GM23338 (cell line): ENCODE data around the gene LTBP2. TPM values are rescaled to one million over a fixed set of nuclear protein-coding genes. Genes with fewer than 3 reads are reported as not detected.

Source experiments
- ATAC-seq: fragments of 200-7000 bp; cut with Tn5 transposase; 3 replicates; pipeline ENCODE4 v1.9.1; 2020
- DNase-seq: peaks from one replicate; pipeline ENCODE4 v3.0.0-alpha.2; 2015; ENCODE audit warnings: low spot score
- H2AFZ ChIP-seq: fragments of 200-600 bp; sonication (generic); 2 replicates; pipeline ENCODE4 v1.8.0; 2016; ENCODE audit warnings: antibody characterized with exemption, mild to moderate bottlenecking, moderate library complexity
- H3F3A ChIP-seq: fragments of 200-600 bp; sonication (generic); replicated peaks from 2 replicates; pipeline ENCODE4 v1.8.0; 2017; ENCODE audit warnings: antibody characterized with exemption, mixed run types, low read depth
- H3K27ac ChIP-seq: fragments of 200-600 bp; sonication (generic); 2 replicates; pipeline ENCODE4 v1.6.1; 2016; ENCODE audit warnings: low read depth
- H3K27me3 ChIP-seq: fragments of 200-600 bp; sonication (generic); 2 replicates; pipeline ENCODE4 v1.8.0; 2016; ENCODE audit warnings: mild to moderate bottlenecking, mixed run types, moderate library complexity; ENCODE audit not compliant: insufficient read depth
- H3K36me3 ChIP-seq: fragments of 200-600 bp; sonication (generic); 2 replicates; pipeline ENCODE4 v1.8.0; 2016; ENCODE audit warnings: mild to moderate bottlenecking; ENCODE audit not compliant: insufficient read depth
- H3K4me1 ChIP-seq: fragments of 200-600 bp; sonication (generic); 2 replicates; pipeline ENCODE4 v1.8.0; 2016; ENCODE audit warnings: mild to moderate bottlenecking, moderate library complexity; ENCODE audit not compliant: insufficient read depth
- H3K4me2 ChIP-seq: fragments of 200-600 bp; sonication (generic); 2 replicates; pipeline ENCODE4 v1.7.1; 2017; ENCODE audit warnings: mixed run types
- H3K4me3 ChIP-seq: fragments of 200-600 bp; sonication (generic); 2 replicates; pipeline ENCODE4 v1.6.1; 2016; ENCODE audit warnings: mixed run types
- H3K79me2 ChIP-seq: fragments of 200-600 bp; sonication (generic); replicated peaks from 2 replicates; pipeline ENCODE4 v1.8.0; 2017; ENCODE audit warnings: mild to moderate bottlenecking; ENCODE audit not compliant: insufficient read depth
- H3K9me2 ChIP-seq: fragments of 200-600 bp; sonication (generic); 2 replicates; pipeline ENCODE4 v1.8.0; 2017; ENCODE audit not compliant: insufficient read depth
- H4K20me1 ChIP-seq: fragments of 200-600 bp; sonication (generic); replicated peaks from 2 replicates; pipeline ENCODE4 v1.8.0; 2017; ENCODE audit warnings: mild to moderate bottlenecking; ENCODE audit not compliant: insufficient read depth
- H3K27ac Mint-ChIP-seq: 2 replicates; pipeline ENCODE4 v1.8.0; 2020; ENCODE audit warnings: inconsistent platforms, mild to moderate bottlenecking, moderate library complexity, mixed read lengths
- H3K27me3 Mint-ChIP-seq: 3 replicates; pipeline ENCODE4 v1.8.0; 2022; ENCODE audit warnings: low read depth, mild to moderate bottlenecking, moderate library complexity, mixed read lengths, inconsistent platforms; ENCODE audit not compliant: insufficient read depth, poor library complexity
- H3K36me3 Mint-ChIP-seq: 3 replicates; pipeline ENCODE4 v1.8.0; 2021; ENCODE audit warnings: low read depth, mild to moderate bottlenecking, inconsistent platforms, moderate library complexity, mixed read lengths
- H3K4me1 Mint-ChIP-seq: 3 replicates; pipeline ENCODE4 v1.8.0; 2020; ENCODE audit warnings: mild to moderate bottlenecking, inconsistent platforms, mixed read lengths
- H3K4me3 Mint-ChIP-seq: 3 replicates; pipeline ENCODE4 v1.8.0; 2021; ENCODE audit warnings: moderate library complexity, mild to moderate bottlenecking, inconsistent platforms, mixed read lengths
- H3K9me3 Mint-ChIP-seq: 3 replicates; pipeline ENCODE4 v1.8.0; 2020; ENCODE audit warnings: moderate library complexity, mild to moderate bottlenecking, inconsistent platforms, mixed read lengths
- CREB1 ChIP-seq: fragments of 250-450 bp; sonication (Bioruptor Pico); IDR thresholded peaks from 2 replicates; pipeline ENCODE4 v1.5.0; 2020; ENCODE audit warnings: low read depth, mild to moderate bottlenecking, moderate library complexity
- EZH2 ChIP-seq: fragments of 200-600 bp; sonication (generic); IDR thresholded peaks from one replicate; pipeline ENCODE4 v1.8.0; 2017; ENCODE audit warnings: antibody characterized with exemption, mild to moderate bottlenecking, low read depth; ENCODE audit not compliant: unreplicated experiment
- EZH2phosphoT487 ChIP-seq: fragments of 200-600 bp; sonication (generic); IDR thresholded peaks from one replicate; pipeline ENCODE4 v1.8.1; 2018; ENCODE audit warnings: antibody characterized with exemption; ENCODE audit not compliant: unreplicated experiment
- JUNB ChIP-seq: IDR thresholded peaks from one replicate; pipeline ENCODE4 v1.6.1; 2016; ENCODE audit warnings: antibody characterized with exemption; ENCODE audit not compliant: unreplicated experiment
- NANOG ChIP-seq: IDR thresholded peaks from 2 replicates; pipeline ENCODE4 v1.6.1; 2016; ENCODE audit warnings: antibody characterized with exemption, borderline replicate concordance
- POLR2AphosphoS5 ChIP-seq: IDR thresholded peaks from 2 replicates; pipeline ENCODE4 v1.6.1; 2016; ENCODE audit warnings: antibody characterized with exemption, low read depth
- STAT1 ChIP-seq: IDR thresholded peaks from one replicate; pipeline ENCODE4 v1.6.1; 2016; ENCODE audit warnings: antibody characterized with exemption; ENCODE audit not compliant: unreplicated experiment
- ZNF114 ChIP-seq: fragments of 250-450 bp; sonication (Bioruptor Pico); IDR thresholded peaks from 2 replicates; pipeline ENCODE4 v1.5.0; 2020; ENCODE audit warnings: mild to moderate bottlenecking, moderate library complexity
- ZNF331 ChIP-seq: fragments of 250-450 bp; sonication (Bioruptor Pico); IDR thresholded peaks from 2 replicates; pipeline ENCODE4 v1.5.0; 2020; ENCODE audit warnings: low read depth, mild to moderate bottlenecking, moderate library complexity
- polyA plus RNA-seq: library from polyadenylated mRNA; unstranded; fragments of >200 nt; fragmentation: Nextera tagmentation; extraction: Ambion mirVana; gene quantifications from 2 replicates; pipeline ENCODE4 v1.2.1, GENCODE V29; 2016
- total RNA-seq: library from RNA; depleted of rRNA; stranded (reverse); fragments of >200 nt; shearing (Covaris generic); gene quantifications from 2 replicates; pipeline ENCODE4 v1.2.3, GENCODE V29; 2014
- TF ChIP-seq, protein P1 (sequence below): IDR thresholded peaks from 2 replicates; pipeline ENCODE4 v1.6.1; 2016; ENCODE audit warnings: antibody characterized with exemption
- TF ChIP-seq, protein P2 (sequence below), 2 experiments: fragments of 200-600 bp in 1 of 2; sonication (generic) in 1 of 2; conservative IDR thresholded peaks; 2 replicates each; pipeline versions ENCODE4 v1.5.1 to v1.6.1; 2016 to 2017; ENCODE audit warnings: antibody characterized with exemption in 2 of 2, low read depth in 2 of 2, mild to moderate bottlenecking in 2 of 2, moderate library complexity in 1 of 2
- TF ChIP-seq, protein P3 (sequence below): IDR thresholded peaks from one replicate; pipeline ENCODE4 v1.6.1; 2018; ENCODE audit warnings: antibody characterized with exemption; ENCODE audit not compliant: unreplicated experiment

The LTBP2 gene
- total and polyA plus RNA-seq, 2 experiments from 2014 or later, result 0.27 to 0.49 TPM

DNA sequence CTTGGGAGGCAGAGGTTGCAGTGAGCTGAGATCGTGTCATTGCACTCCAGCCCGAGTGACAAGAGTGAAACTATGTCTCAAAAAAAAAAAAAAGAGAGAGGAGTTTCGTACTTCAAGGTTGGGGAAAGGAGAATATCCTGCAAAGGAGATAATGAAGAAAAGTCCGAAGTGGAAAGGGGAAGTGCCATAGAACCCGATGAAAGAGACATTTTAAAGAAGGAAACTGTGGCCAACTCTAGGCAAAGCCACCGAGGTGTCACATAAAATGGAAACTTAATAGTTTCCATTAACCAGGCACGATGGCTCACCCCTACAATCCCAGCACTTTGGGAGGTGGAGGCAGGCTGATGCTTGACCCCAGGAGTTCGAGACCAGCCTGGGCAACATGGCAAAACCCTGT lies 15.0 kb upstream of the LTBP2 start:
- no peak for DNase-seq
- no peaks in the 10 kb centered on the region for H3K79me2 ChIP-seq
- no peak overlapping the region for H2AFZ ChIP-seq
- H3K27me3 Mint-ChIP-seq, result peaks cover 9% of the 10 kb centered on the region
- H3K4me1 ChIP-seq, result peaks cover 9% of the 10 kb centered on the region; the same call in 1 of the 2 replicates
- no peak overlapping the region for H3K4me3 ChIP-seq
- H3K27ac ChIP-seq, result no peak overlapping the region
- no peak for ATAC-seq
- H3K4me1 Mint-ChIP-seq, result peaks cover 18% of the 10 kb centered on the region
- H3K27ac Mint-ChIP-seq, result no peak overlapping the region
- no peaks in the 10 kb centered on the region for H3K9me2 ChIP-seq
- H3K4me2 ChIP-seq, result no peak overlapping the region
- H3K4me3 Mint-ChIP-seq, result no peak overlapping the region
- TF ChIP-seq, protein P1, sequence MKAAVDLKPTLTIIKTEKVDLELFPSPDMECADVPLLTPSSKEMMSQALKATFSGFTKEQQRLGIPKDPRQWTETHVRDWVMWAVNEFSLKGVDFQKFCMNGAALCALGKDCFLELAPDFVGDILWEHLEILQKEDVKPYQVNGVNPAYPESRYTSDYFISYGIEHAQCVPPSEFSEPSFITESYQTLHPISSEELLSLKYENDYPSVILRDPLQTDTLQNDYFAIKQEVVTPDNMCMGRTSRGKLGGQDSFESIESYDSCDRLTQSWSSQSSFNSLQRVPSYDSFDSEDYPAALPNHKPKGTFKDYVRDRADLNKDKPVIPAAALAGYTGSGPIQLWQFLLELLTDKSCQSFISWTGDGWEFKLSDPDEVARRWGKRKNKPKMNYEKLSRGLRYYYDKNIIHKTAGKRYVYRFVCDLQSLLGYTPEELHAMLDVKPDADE, result no peak
- no peak for TF ChIP-seq ZNF114 (CRISPR knock-in tag)
- no peak for TF ChIP-seq EZH2phosphoT487
- no peak for TF ChIP-seq CREB1 (CRISPR knock-in tag)
- no peak for TF ChIP-seq ZNF331 (CRISPR knock-in tag)
- TF ChIP-seq EZH2, result no peak
- no peak for TF ChIP-seq STAT1
- no peaks in the 10 kb centered on the region for H3K36me3 Mint-ChIP-seq
- H3K9me3 Mint-ChIP-seq, result no peaks in the 10 kb centered on the region
- H3K27me3 ChIP-seq, result no peaks in the 10 kb centered on the region
- no peaks in the 10 kb centered on the region for H4K20me1 ChIP-seq
- H3F3A ChIP-seq, result no peaks in the 10 kb centered on the region
- no peaks in the 10 kb centered on the region for H3K36me3 ChIP-seq

DNA sequence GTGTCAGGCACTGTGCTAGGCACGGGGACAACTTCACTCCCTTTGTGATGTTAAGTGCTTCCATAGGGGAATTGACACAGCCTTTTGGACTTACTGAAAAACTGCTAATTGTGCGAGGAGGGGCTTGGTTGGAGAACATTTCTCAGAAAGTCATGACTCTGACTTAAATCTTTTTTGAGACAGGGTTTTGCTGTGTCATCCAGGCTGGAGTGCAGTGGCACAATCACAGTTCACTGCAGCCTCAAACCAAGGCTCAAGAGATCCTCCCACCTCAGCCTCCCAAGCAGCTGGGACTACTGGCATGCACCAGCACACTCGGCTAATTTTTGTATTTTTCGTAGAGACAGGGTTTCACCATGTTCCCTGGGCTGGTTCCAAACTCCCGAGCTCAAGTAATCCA lies 10.2 kb upstream of the LTBP2 start:
- H3K27ac ChIP-seq, result no peak overlapping the region
- TF ChIP-seq, protein P2, sequence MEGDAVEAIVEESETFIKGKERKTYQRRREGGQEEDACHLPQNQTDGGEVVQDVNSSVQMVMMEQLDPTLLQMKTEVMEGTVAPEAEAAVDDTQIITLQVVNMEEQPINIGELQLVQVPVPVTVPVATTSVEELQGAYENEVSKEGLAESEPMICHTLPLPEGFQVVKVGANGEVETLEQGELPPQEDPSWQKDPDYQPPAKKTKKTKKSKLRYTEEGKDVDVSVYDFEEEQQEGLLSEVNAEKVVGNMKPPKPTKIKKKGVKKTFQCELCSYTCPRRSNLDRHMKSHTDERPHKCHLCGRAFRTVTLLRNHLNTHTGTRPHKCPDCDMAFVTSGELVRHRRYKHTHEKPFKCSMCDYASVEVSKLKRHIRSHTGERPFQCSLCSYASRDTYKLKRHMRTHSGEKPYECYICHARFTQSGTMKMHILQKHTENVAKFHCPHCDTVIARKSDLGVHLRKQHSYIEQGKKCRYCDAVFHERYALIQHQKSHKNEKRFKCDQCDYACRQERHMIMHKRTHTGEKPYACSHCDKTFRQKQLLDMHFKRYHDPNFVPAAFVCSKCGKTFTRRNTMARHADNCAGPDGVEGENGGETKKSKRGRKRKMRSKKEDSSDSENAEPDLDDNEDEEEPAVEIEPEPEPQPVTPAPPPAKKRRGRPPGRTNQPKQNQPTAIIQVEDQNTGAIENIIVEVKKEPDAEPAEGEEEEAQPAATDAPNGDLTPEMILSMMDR (conservative IDR thresholded peaks at IDR 0.05; ENCODE audit: low read depth in 2 of 2), result no peak
- TF ChIP-seq NANOG (no peak), JUNB (no peak), EZH2 (no peak), CREB1 (CRISPR knock-in tag) (no peak), ZNF331 (CRISPR knock-in tag) (no peak), EZH2phosphoT487 (no peak), ZNF114 (CRISPR knock-in tag) (no peak), STAT1 (no peak), POLR2AphosphoS5 (no peak)
- TF ChIP-seq, protein P1, result no peak
- TF ChIP-seq, protein P3, sequence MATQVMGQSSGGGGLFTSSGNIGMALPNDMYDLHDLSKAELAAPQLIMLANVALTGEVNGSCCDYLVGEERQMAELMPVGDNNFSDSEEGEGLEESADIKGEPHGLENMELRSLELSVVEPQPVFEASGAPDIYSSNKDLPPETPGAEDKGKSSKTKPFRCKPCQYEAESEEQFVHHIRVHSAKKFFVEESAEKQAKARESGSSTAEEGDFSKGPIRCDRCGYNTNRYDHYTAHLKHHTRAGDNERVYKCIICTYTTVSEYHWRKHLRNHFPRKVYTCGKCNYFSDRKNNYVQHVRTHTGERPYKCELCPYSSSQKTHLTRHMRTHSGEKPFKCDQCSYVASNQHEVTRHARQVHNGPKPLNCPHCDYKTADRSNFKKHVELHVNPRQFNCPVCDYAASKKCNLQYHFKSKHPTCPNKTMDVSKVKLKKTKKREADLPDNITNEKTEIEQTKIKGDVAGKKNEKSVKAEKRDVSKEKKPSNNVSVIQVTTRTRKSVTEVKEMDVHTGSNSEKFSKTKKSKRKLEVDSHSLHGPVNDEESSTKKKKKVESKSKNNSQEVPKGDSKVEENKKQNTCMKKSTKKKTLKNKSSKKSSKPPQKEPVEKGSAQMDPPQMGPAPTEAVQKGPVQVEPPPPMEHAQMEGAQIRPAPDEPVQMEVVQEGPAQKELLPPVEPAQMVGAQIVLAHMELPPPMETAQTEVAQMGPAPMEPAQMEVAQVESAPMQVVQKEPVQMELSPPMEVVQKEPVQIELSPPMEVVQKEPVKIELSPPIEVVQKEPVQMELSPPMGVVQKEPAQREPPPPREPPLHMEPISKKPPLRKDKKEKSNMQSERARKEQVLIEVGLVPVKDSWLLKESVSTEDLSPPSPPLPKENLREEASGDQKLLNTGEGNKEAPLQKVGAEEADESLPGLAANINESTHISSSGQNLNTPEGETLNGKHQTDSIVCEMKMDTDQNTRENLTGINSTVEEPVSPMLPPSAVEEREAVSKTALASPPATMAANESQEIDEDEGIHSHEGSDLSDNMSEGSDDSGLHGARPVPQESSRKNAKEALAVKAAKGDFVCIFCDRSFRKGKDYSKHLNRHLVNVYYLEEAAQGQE, result no peak

More for the DNA sequence above, 10.2 kb upstream of the LTBP2 start:
- Mint-ChIP-seq H3K4me1 (peaks cover 20% of the 10 kb centered on the region), H3K27me3 (peaks cover 10% of the 10 kb centered on the region), H3K36me3 (no peaks in the 10 kb centered on the region), H3K9me3 (no peaks in the 10 kb centered on the region), H3K4me3 (no peak overlapping the region), H3K27ac (no peak overlapping the region; the same call in 1 of the 2 replicates)
- Histone ChIP-seq H3K9me2 (no peaks in the 10 kb centered on the region), H3F3A (no peaks in the 10 kb centered on the region), H3K4me1 (peaks cover 9% of the 10 kb centered on the region; the same call in 1 of the 2 replicates), H4K20me1 (no peaks in the 10 kb centered on the region), H3K79me2 (no peaks in the 10 kb centered on the region), H3K27me3 (no peaks in the 10 kb centered on the region), H3K4me3 (no peak overlapping the region), H2AFZ (no peak overlapping the region), H3K4me2 (no peak overlapping the region), H3K36me3 (no peaks in the 10 kb centered on the region)
- DNase-seq, result no peak
- ATAC-seq, result no peak
